A549 (cell line): ENCODE data around the gene TREX2.

Experiments used
- CHD2 ChIP-seq: fragments of 150-350 bp; IDR thresholded peaks from 2 replicates; pipeline ENCODE4 v1.6.1; 2014; ENCODE audit warnings: low read length; ENCODE audit not compliant: partially characterized antibody
- EHF ChIP-seq: fragments of 250-450 bp; sonication (Bioruptor Pico); IDR thresholded peaks from 2 replicates; pipeline ENCODE4 v1.5.0; 2020; ENCODE audit warnings: mild to moderate bottlenecking
- ESRRA ChIP-seq: fragments of 150-350 bp; IDR thresholded peaks from 2 replicates; pipeline ENCODE4 v1.6.1; 2014; ENCODE audit warnings: mild to moderate bottlenecking, low read length, borderline replicate concordance
- NPAS2 ChIP-seq: fragments of 250-450 bp; sonication (Bioruptor Pico); IDR thresholded peaks from 2 replicates; pipeline ENCODE4 v1.8.0; 2022; ENCODE audit warnings: mild to moderate bottlenecking, moderate library complexity, borderline replicate concordance
- POLR2A ChIP-seq: IDR thresholded peaks from 2 replicates; pipeline ENCODE4 v1.6.1; 2012; ENCODE audit warnings: mild to moderate bottlenecking, low read length
- RNF2 ChIP-seq: fragments of 200-600 bp; sonication (generic); IDR thresholded peaks from 2 replicates; pipeline ENCODE4 v1.6.1; 2016; ENCODE audit warnings: low read depth, mild to moderate bottlenecking, antibody characterized with exemption, moderate library complexity, borderline replicate concordance
- SMC3 ChIP-seq: fragments of >200 bp; sonication (Bioruptor Twin); formaldehyde crosslinking; IDR thresholded peaks from 3 replicates; pipeline ENCODE4 v1.6.1; 2018; ENCODE audit warnings: inconsistent platforms
- TF ChIP-seq, protein P1 (sequence below): fragments of 250-450 bp; sonication (Bioruptor Pico); IDR thresholded peaks from 2 replicates; pipeline ENCODE4 v1.5.0; 2021; ENCODE audit warnings: mild to moderate bottlenecking, moderate library complexity, borderline replicate concordance
- TF ChIP-seq, protein P2 (sequence below): fragments of >200 bp; sonication (Bioruptor Twin); formaldehyde crosslinking; IDR thresholded peaks from 3 replicates; pipeline ENCODE4 v1.5.1; 2016

DNA sequence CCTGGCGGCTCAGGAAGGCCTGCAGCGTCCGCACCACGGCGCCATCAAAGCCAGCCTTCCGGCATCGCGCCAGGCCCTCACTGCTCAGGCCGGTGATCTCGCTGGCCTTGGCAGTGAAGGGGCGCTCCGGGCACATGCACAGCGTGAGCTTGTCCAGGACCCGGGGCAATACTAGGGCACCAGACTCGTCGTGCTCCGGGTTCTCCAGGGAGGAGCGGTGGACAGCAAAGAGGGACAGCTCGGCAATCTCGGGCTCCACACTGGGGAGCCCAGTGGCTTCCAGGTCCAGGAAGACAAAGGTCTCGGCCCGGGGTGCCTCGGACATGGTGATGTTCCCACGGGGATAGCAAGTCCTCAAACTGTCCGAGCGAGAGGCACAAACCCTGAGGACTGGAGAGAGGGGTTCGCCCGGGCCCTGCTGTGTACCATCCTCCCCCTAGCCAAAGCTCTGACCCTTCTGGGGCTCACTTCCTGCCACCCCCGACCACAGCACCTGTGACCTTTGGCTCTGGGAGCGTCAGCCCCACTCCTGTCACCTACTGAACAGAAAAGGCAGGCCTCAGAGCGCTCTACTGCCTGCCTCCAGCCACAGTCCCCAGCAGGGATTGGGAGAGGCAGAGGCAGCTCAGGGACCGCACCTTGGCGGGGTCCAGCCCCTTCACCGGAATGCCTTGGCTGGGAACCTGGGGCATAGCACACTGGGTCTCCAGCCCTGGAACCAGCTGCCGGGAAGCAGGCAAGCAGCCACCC is 575 bp downstream of the TREX2 start:
- no peak for TF ChIP-seq POLR2A
- TF ChIP-seq CHD2: no peak
- TF ChIP-seq, protein P1, sequence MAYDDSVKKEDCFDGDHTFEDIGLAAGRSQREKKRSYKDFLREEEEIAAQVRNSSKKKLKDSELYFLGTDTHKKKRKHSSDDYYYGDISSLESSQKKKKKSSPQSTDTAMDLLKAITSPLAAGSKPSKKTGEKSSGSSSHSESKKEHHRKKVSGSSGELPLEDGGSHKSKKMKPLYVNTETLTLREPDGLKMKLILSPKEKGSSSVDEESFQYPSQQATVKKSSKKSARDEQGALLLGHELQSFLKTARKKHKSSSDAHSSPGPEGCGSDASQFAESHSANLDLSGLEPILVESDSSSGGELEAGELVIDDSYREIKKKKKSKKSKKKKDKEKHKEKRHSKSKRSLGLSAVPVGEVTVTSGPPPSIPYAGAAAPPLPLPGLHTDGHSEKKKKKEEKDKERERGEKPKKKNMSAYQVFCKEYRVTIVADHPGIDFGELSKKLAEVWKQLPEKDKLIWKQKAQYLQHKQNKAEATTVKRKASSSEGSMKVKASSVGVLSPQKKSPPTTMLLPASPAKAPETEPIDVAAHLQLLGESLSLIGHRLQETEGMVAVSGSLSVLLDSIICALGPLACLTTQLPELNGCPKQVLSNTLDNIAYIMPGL (CRISPR knock-in tag): no peak
- TF ChIP-seq, protein P2, sequence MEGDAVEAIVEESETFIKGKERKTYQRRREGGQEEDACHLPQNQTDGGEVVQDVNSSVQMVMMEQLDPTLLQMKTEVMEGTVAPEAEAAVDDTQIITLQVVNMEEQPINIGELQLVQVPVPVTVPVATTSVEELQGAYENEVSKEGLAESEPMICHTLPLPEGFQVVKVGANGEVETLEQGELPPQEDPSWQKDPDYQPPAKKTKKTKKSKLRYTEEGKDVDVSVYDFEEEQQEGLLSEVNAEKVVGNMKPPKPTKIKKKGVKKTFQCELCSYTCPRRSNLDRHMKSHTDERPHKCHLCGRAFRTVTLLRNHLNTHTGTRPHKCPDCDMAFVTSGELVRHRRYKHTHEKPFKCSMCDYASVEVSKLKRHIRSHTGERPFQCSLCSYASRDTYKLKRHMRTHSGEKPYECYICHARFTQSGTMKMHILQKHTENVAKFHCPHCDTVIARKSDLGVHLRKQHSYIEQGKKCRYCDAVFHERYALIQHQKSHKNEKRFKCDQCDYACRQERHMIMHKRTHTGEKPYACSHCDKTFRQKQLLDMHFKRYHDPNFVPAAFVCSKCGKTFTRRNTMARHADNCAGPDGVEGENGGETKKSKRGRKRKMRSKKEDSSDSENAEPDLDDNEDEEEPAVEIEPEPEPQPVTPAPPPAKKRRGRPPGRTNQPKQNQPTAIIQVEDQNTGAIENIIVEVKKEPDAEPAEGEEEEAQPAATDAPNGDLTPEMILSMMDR: no peak
- TF ChIP-seq RNF2: no peak
- TF ChIP-seq NPAS2 (CRISPR knock-in tag): no peak
- no peak for TF ChIP-seq EHF
- TF ChIP-seq ESRRA: no peak
- no peak for TF ChIP-seq SMC3
